ENCODE results near the gene AATK. TPM values are rescaled to one million over a fixed set of nuclear protein-coding genes. Genes with fewer than 3 reads are reported as not detected.

Gene AATK
- total and polyA plus RNA-seq, 10 of the 15 experiments (the other 5 are each of a cell fraction or from before 2014, with no cell fraction given): 0.04 TPM; not detected in 9

DNA sequence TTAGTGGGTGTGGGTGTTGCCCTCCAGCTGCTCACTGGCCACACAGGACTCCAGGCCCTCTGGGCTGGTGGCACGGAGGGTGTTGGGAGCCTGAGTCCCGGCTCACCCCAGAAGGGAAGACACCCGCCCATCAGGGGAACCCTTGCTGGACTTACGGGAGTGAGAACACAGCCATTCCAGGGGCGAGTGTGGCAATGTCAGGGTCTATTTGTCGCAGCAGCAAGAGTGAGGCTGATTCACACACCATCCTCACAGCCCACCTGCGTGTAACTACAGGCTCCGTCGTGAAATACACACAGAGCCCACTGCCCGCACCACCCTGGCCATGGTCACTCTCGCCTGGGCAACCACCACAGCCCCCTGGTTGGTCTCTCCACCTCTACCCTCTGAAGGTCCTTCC is 17.8 kb upstream of the AATK start:
- no peaks in the 10 kb centered on the region for H3K79me2 ChIP-seq (ENCODE audit: control insufficient read depth, insufficient read depth, low read length)
- DNase-seq (ENCODE audit: low read depth, low spot score) (no peak), FAIRE-seq (no peak), ATAC-seq (no peak)
- in situ Hi-C loops (cut with MboI): no loop called here
- H4K20me1 ChIP-seq (ENCODE audit: control insufficient read depth, insufficient read depth): no peaks in the 10 kb centered on the region
- no peaks in the 10 kb centered on the region for H3K36me3 ChIP-seq (ENCODE audit: control insufficient read depth in 2 of 2, insufficient read depth in 2 of 2, low read length in 1 of 2)
- H3K27ac ChIP-seq (ENCODE audit: control insufficient read depth, insufficient read depth): no peak overlapping the region
- no peak overlapping the region for H3K4me2 ChIP-seq (ENCODE audit: control insufficient read depth, insufficient read depth)
- 33% methylated on average over 11 of the region's 11 CpGs for WGBS (ENCODE audit: insufficient coverage, insufficient replicate concordance, low lambda C conversion rate, missing lambda C conversion rate)
- TF ChIP-seq, protein P1, sequence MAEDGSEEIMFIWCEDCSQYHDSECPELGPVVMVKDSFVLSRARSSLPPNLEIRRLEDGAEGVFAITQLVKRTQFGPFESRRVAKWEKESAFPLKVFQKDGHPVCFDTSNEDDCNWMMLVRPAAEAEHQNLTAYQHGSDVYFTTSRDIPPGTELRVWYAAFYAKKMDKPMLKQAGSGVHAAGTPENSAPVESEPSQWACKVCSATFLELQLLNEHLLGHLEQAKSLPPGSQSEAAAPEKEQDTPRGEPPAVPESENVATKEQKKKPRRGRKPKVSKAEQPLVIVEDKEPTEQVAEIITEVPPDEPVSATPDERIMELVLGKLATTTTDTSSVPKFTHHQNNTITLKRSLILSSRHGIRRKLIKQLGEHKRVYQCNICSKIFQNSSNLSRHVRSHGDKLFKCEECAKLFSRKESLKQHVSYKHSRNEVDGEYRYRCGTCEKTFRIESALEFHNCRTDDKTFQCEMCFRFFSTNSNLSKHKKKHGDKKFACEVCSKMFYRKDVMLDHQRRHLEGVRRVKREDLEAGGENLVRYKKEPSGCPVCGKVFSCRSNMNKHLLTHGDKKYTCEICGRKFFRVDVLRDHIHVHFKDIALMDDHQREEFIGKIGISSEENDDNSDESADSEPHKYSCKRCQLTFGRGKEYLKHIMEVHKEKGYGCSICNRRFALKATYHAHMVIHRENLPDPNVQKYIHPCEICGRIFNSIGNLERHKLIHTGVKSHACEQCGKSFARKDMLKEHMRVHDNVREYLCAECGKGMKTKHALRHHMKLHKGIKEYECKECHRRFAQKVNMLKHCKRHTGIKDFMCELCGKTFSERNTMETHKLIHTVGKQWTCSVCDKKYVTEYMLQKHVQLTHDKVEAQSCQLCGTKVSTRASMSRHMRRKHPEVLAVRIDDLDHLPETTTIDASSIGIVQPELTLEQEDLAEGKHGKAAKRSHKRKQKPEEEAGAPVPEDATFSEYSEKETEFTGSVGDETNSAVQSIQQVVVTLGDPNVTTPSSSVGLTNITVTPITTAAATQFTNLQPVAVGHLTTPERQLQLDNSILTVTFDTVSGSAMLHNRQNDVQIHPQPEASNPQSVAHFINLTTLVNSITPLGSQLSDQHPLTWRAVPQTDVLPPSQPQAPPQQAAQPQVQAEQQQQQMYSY (CRISPR knock-in tag; IDR thresholded peaks at IDR 0.05): no peak
- TF ChIP-seq EZH2 (IDR thresholded peaks at IDR 0.05; ENCODE audit: borderline replicate concordance, control insufficient read depth, low read depth, low read length): no peak
- no peak for TF ChIP-seq ZNF274 (IDR thresholded peaks at IDR 0.05; ENCODE audit: insufficient read depth, insufficient read length)
- TF ChIP-seq CREB1 (IDR thresholded peaks at IDR 0.05; ENCODE audit: low read depth): no peak
- no peak overlapping the region for H3K9ac ChIP-seq (ENCODE audit: control insufficient read depth, insufficient read depth, low read length)
- ChIA-PET RAD21 (ENCODE audit: unreplicated experiment) (no interaction called here), SMC1A (ENCODE audit: uncharacterized antibody, unreplicated experiment) (no interaction called here), POLR2A (no interaction called here), CTCF (no interaction called here)
- H3K4me3 ChIP-seq: no peak overlapping the region
- H2AFZ ChIP-seq (ENCODE audit: control insufficient read depth, low read depth, low read length): no peak overlapping the region
- no peaks in the 10 kb centered on the region for H3K4me1 ChIP-seq (ENCODE audit: control insufficient read depth, insufficient read depth, low read length)
- no peaks in the 10 kb centered on the region for H3K9me3 ChIP-seq (replicated peaks; ENCODE audit: control insufficient read depth, insufficient read depth, low read length)
- BruUV-seq (replicated peaks): no TSS peak
- intact Hi-C loops (cut with micrococcal nuclease; ENCODE audit: unreplicated experiment): no loop called here
- no peaks in the 10 kb centered on the region for H3K27me3 ChIP-seq (replicated peaks in 1 of 2; ENCODE audit: control insufficient read depth in 2 of 2, insufficient read depth in 2 of 2, low read length in 1 of 2)

DNA sequence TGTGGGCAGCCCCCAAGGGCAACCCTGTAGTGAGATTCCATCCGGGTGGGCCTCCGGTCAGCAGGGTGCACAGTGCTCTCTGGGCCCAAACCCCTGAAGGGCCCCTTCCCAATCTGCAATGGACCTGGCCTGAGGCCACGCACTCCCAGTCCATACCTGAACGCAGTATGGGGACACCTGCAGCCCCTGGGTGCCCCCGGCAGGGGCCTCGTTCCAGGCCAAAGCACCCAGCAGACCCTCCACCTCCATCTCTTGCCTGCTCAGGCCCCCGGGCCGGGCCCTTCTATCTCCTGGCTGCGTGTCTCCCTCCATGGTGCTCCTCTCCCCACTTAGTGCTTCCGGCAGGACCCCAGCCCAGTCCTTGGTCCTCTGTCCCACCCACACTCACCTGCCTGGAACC is 17.3 kb upstream of the AATK start:
- H3K27me3 ChIP-seq (replicated peaks in 1 of 2; ENCODE audit: control insufficient read depth in 2 of 2, insufficient read depth in 2 of 2, low read length in 1 of 2): no peaks in the 10 kb centered on the region
- no peak overlapping the region for H3K9ac ChIP-seq (ENCODE audit: control insufficient read depth, insufficient read depth, low read length)
- no peak overlapping the region for H3K4me3 ChIP-seq
- RAD21 ChIA-PET (ENCODE audit: unreplicated experiment): no interaction called here
- TF ChIP-seq, protein P2, sequence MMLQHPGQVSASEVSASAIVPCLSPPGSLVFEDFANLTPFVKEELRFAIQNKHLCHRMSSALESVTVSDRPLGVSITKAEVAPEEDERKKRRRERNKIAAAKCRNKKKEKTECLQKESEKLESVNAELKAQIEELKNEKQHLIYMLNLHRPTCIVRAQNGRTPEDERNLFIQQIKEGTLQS (IDR thresholded peaks at IDR 0.05; ENCODE audit: borderline replicate concordance, extremely low read depth, low read depth, low read length): no peak
- TF ChIP-seq NFYA (IDR thresholded peaks at IDR 0.05; ENCODE audit: borderline replicate concordance, low read depth, low read length): no peak
- no peak for TF ChIP-seq YY1 (IDR thresholded peaks at IDR 0.05; ENCODE audit: low read depth, low read length)
- TF ChIP-seq POLR2A (IDR thresholded peaks at IDR 0.05; ENCODE audit: low read depth, low read length): no peak
- TF ChIP-seq SRF (IDR thresholded peaks at IDR 0.05; ENCODE audit: low read depth in 2 of 2, low read length in 2 of 2): no peak
- no peak for TF ChIP-seq FOS (IDR thresholded peaks at IDR 0.05; ENCODE audit: borderline replicate concordance, extremely low read depth, insufficient read length)
- no peak overlapping the region for H3K4me2 ChIP-seq (ENCODE audit: control insufficient read depth, insufficient read depth)
- no peaks in the 10 kb centered on the region for H3K36me3 ChIP-seq (ENCODE audit: control insufficient read depth in 2 of 2, insufficient read depth in 2 of 2, low read length in 1 of 2)
- POLR2A ChIA-PET: no interaction called here
- H4K20me1 ChIP-seq (ENCODE audit: control insufficient read depth, insufficient read depth): no peaks in the 10 kb centered on the region
- CTCF ChIA-PET: no interaction called here
- WGBS (ENCODE audit: insufficient coverage, insufficient replicate concordance, low lambda C conversion rate, missing lambda C conversion rate): 49% methylated on average over 9 of the region's 10 CpGs
- ATAC-seq (no peak), FAIRE-seq (no peak), DNase-seq (ENCODE audit: low read depth, low spot score) (no peak)
- intact Hi-C loops (cut with micrococcal nuclease; ENCODE audit: unreplicated experiment): no loop called here
- no peaks in the 10 kb centered on the region for H3K9me3 ChIP-seq (replicated peaks; ENCODE audit: control insufficient read depth, insufficient read depth, low read length)
- in situ Hi-C loops (cut with MboI): no loop called here
- no peak overlapping the region for H2AFZ ChIP-seq (ENCODE audit: control insufficient read depth, low read depth, low read length)
- BruUV-seq (replicated peaks): no TSS peak
- H3K79me2 ChIP-seq (ENCODE audit: control insufficient read depth, insufficient read depth, low read length): no peaks in the 10 kb centered on the region
- SMC1A ChIA-PET (ENCODE audit: uncharacterized antibody, unreplicated experiment): no interaction called here
- no peaks in the 10 kb centered on the region for H3K4me1 ChIP-seq (ENCODE audit: control insufficient read depth, insufficient read depth, low read length)
- H3K27ac ChIP-seq (ENCODE audit: control insufficient read depth, insufficient read depth): no peak overlapping the region

Measured in GM12878 (cell line).